ENCODE data around the gene HBS1L.

- no peak for TF ChIP-seq CTCF (IDR thresholded peaks at IDR 0.05; ENCODE audit: poor library complexity, severe bottlenecking)
- no peak for TF ChIP-seq EZH2 (IDR thresholded peaks at IDR 0.05; ENCODE audit: borderline replicate concordance, insufficient read depth, low read length, poor library complexity, severe bottlenecking)
- no peak for TF ChIP-seq POLR2AphosphoS5 (IDR thresholded peaks at IDR 0.05)
Measured at GRCh38 chr6:135086414-135086764, 31.8 kb upstream of the HBS1L start.
